HEK293 (cell line): Measurements from ENCODE around the gene FMNL3.

Experiments used
- ZNF76 ChIP-seq: fragments of 450-650 bp; formaldehyde crosslinking; IDR thresholded peaks from 2 replicates; pipeline ENCODE4; 2016; ENCODE audit warnings: low read depth, missing biosample characterization, missing genetic modification characterization, borderline replicate concordance
- ZNF785 ChIP-seq: fragments of 450-650 bp; formaldehyde crosslinking; IDR thresholded peaks from 2 replicates; pipeline ENCODE4 v1.5.1; 2016; ENCODE audit warnings: missing biosample characterization, missing genetic modification characterization
- TF ChIP-seq, protein P1 (sequence below): fragments of 450-650 bp; formaldehyde crosslinking; IDR thresholded peaks from 2 replicates; pipeline ENCODE4 v1.5.1; 2016; ENCODE audit warnings: missing biosample characterization, missing genetic modification characterization
- TF ChIP-seq, protein P2 (sequence below): fragments of 450-650 bp; formaldehyde crosslinking; optimal IDR thresholded peaks from 2 replicates; pipeline ENCODE3; 2016; ENCODE audit warnings: missing biosample characterization, mild to moderate bottlenecking, missing genetic modification characterization
- TF ChIP-seq, protein P3 (sequence below): fragments of 450-650 bp; formaldehyde crosslinking; IDR thresholded peaks from 2 replicates; pipeline ENCODE4 v1.5.1; 2016; ENCODE audit warnings: missing biosample characterization, missing genetic modification characterization
- TF ChIP-seq, protein P4 (sequence below): fragments of 450-650 bp; formaldehyde crosslinking; IDR thresholded peaks from 2 replicates; pipeline ENCODE4 v1.5.1; 2016; ENCODE audit warnings: missing biosample characterization, missing genetic modification characterization

DNA sequence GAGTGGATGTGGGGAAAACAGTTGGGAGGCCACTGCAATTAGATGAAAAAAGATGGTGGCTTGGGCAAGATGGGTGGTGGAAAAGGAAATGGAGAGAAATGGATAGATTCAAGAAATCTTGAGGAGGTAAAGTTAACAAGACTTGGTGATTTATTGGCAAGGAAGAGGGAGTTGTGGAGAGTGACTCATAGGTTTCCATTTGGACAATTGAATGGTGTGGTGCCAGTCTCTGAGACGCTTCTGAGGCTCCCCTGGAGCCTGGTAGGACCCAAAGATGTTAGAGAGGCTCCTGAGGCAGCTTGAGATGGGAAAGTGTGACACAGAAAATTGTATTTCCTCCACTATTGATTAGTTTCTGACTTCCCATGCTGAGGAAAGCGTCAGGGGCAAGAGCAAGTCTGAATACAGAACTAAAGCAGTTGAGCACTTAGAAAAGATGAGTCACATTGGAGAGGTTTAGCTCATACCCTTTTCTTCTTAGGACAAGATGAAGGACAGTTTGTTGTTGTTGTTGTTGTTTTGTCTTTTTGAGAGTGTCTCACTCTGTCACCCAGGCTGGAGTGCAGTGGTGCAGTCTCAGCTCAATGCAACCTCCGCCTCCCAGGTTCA lies 79.3 kb downstream of the FMNL3 start:
- TF ChIP-seq, protein P1, sequence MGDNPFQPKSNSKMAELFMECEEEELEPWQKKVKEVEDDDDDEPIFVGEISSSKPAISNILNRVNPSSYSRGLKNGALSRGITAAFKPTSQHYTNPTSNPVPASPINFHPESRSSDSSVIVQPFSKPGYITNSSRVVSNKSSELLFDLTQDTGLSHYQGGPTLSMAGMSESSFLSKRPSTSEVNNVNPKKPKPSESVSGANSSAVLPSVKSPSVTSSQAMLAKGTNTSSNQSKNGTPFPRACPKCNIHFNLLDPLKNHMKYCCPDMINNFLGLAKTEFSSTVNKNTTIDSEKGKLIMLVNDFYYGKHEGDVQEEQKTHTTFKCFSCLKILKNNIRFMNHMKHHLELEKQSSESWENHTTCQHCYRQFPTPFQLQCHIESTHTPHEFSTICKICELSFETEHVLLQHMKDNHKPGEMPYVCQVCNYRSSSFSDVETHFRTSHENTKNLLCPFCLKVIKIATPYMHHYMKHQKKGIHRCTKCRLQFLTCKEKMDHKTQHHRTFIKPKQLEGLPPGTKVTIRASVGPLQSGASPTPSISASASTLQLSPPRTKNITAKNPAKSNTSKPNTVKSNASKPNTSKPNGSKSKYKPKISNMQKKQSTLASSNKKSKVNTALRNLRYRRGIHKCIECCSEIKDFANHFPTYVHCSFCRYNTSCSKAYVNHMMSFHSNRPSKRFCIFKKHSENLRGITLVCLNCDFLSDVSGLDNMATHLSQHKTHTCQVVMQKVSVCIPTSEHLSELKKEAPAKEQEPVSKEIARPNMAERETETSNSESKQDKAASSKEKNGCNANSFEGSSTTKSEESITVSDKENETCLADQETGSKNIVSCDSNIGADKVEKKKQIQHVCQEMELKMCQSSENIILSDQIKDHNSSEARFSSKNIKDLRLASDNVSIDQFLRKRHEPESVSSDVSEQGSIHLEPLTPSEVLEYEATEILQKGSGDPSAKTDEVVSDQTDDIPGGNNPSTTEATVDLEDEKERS (tag by site-specific recombination), result no peak
- TF ChIP-seq ZNF785, result no peak
- TF ChIP-seq, protein P2, sequence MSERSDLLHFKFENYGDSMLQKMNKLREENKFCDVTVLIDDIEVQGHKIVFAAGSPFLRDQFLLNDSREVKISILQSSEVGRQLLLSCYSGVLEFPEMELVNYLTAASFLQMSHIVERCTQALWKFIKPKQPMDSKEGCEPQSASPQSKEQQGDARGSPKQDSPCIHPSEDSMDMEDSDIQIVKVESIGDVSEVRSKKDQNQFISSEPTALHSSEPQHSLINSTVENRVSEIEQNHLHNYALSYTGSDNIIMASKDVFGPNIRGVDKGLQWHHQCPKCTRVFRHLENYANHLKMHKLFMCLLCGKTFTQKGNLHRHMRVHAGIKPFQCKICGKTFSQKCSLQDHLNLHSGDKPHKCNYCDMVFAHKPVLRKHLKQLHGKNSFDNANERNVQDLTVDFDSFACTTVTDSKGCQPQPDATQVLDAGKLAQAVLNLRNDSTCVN (tag by site-specific recombination), result no peak
- TF ChIP-seq, protein P3, sequence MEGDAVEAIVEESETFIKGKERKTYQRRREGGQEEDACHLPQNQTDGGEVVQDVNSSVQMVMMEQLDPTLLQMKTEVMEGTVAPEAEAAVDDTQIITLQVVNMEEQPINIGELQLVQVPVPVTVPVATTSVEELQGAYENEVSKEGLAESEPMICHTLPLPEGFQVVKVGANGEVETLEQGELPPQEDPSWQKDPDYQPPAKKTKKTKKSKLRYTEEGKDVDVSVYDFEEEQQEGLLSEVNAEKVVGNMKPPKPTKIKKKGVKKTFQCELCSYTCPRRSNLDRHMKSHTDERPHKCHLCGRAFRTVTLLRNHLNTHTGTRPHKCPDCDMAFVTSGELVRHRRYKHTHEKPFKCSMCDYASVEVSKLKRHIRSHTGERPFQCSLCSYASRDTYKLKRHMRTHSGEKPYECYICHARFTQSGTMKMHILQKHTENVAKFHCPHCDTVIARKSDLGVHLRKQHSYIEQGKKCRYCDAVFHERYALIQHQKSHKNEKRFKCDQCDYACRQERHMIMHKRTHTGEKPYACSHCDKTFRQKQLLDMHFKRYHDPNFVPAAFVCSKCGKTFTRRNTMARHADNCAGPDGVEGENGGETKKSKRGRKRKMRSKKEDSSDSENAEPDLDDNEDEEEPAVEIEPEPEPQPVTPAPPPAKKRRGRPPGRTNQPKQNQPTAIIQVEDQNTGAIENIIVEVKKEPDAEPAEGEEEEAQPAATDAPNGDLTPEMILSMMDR, result no peak
- no peak for TF ChIP-seq ZNF76 (tag by site-specific recombination)
- TF ChIP-seq, protein P4, sequence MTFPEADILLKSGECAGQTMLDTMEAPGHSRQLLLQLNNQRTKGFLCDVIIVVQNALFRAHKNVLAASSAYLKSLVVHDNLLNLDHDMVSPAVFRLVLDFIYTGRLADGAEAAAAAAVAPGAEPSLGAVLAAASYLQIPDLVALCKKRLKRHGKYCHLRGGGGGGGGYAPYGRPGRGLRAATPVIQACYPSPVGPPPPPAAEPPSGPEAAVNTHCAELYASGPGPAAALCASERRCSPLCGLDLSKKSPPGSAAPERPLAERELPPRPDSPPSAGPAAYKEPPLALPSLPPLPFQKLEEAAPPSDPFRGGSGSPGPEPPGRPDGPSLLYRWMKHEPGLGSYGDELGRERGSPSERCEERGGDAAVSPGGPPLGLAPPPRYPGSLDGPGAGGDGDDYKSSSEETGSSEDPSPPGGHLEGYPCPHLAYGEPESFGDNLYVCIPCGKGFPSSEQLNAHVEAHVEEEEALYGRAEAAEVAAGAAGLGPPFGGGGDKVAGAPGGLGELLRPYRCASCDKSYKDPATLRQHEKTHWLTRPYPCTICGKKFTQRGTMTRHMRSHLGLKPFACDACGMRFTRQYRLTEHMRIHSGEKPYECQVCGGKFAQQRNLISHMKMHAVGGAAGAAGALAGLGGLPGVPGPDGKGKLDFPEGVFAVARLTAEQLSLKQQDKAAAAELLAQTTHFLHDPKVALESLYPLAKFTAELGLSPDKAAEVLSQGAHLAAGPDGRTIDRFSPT (tag by site-specific recombination), result no peak; the same call in 1 of the 2 replicates
